Panc1 (cell line): Measurements from ENCODE around the gene ACOXL. TPM values are rescaled to one million over a fixed set of nuclear protein-coding genes. Genes with fewer than 3 reads are reported as not detected.

ENCODE experiments used
- ATAC-seq: fragments of 200-7000 bp; cut with Tn5 transposase; 2 replicates; pipeline ENCODE4 v1.9.1; 2020; ENCODE audit warnings: mild to moderate bottlenecking, moderate library complexity
- BruUV-seq: library from RNA; stranded (reverse); fragments of 400-500 nt; replicated peaks from 2 replicates; lab custom pipeline; 2021; lab: Mats Ljungman, UMichigan
- CTCF ChIA-PET: fragments of 300-600 bp; sonication (Branson Sonifier 250); formaldehyde crosslinking; loops from one replicate; lab custom pipeline; 2022; ENCODE audit warnings: antibody characterized with exemption; lab: Charles Lee
- POLR2A ChIA-PET: fragments of 300-600 bp; sonication (Branson Sonifier 250); formaldehyde crosslinking; loops from one replicate; lab custom pipeline; 2022; ENCODE audit warnings: antibody characterized with exemption; lab: Charles Lee
- DNase-seq: peaks from one replicate; pipeline ENCODE4 v3.0.0-alpha.2; 2010; ENCODE audit warnings: low read depth, low spot score
- H3K27ac ChIP-seq: 2 replicates; pipeline ENCODE4 v1.5.1; 2011; ENCODE audit warnings: mild to moderate bottlenecking, low read length, inconsistent platforms
- H3K27me3 ChIP-seq: fragments of 200-500 bp; sonication (Bioruptor generic); 2 replicates; pipeline ENCODE4 v1.6.0; 2014; ENCODE audit warnings: low read length, inconsistent platforms; ENCODE audit not compliant: control insufficient read depth, insufficient read depth
- H3K36me3 ChIP-seq: fragments of 200-500 bp; sonication (Bioruptor generic); 2 replicates; pipeline ENCODE4 v1.5.1; 2014; ENCODE audit warnings: inconsistent platforms, mild to moderate bottlenecking, low read length, moderate library complexity; ENCODE audit not compliant: control insufficient read depth, insufficient read depth
- H3K4me1 ChIP-seq: 2 replicates; pipeline ENCODE4 v1.5.1; 2011; ENCODE audit warnings: inconsistent platforms, mild to moderate bottlenecking, low read length, moderate library complexity; ENCODE audit not compliant: control insufficient read depth, insufficient read depth
- H3K4me3 ChIP-seq, 2 experiments: 2 replicates each; pipeline ENCODE4 v1.5.1; 2011 to 2012; ENCODE audit warnings: low read depth in 2 of 2, low read length in 2 of 2, mild to moderate bottlenecking in 2 of 2, inconsistent platforms in 1 of 2, moderate library complexity in 1 of 2
- H3K9me3 ChIP-seq: fragments of 200-500 bp; sonication (Bioruptor generic); 2 replicates; pipeline ENCODE4 v1.5.1; 2014; ENCODE audit warnings: low read depth, mild to moderate bottlenecking, inconsistent platforms, low read length, moderate library complexity; ENCODE audit not compliant: control insufficient read depth, insufficient read depth
- POLR2AphosphoS5 ChIP-seq: IDR thresholded peaks from 2 replicates; pipeline ENCODE4 v1.6.1; 2012; ENCODE audit warnings: mild to moderate bottlenecking, low read depth, low read length, moderate library complexity
- SIN3A ChIP-seq: IDR thresholded peaks from 2 replicates; pipeline ENCODE4 v1.6.1; 2012; ENCODE audit warnings: low read depth, mild to moderate bottlenecking, low read length, moderate library complexity, borderline replicate concordance; ENCODE audit not compliant: insufficient read depth
- TCF7L2 ChIP-seq: IDR thresholded peaks from 2 replicates; pipeline ENCODE4 v1.6.1; 2011; ENCODE audit warnings: mild to moderate bottlenecking, low read depth, low read length, inconsistent platforms
- in situ Hi-C: cut with HindIII; loops from 2 replicates; pipeline ENCODE4 v1.10.0; 2016; ENCODE audit warnings: low sequenced_read_pairs, low pct_unique_long_range_greater_than_20kb
- intact Hi-C: fragments of 100-400 bp; cut with micrococcal nuclease; formaldehyde crosslinking; loops from one replicate; pipeline ENCODE4 v1.10.0; 2022; ENCODE audit not compliant: unreplicated experiment
- total RNA-seq: library from RNA; stranded (reverse); gene quantifications from one replicate; pipeline ENCODE4 v1.2.1, GENCODE V29; 2021; ENCODE audit not compliant: unreplicated experiment
- TF ChIP-seq, protein P1 (sequence below), 2 experiments: IDR thresholded peaks; 2 replicates each; pipeline ENCODE4 v1.6.1; 2011 to 2012; ENCODE audit warnings: low read depth in 2 of 2, control low read depth in 1 of 2, low read length in 1 of 2, mild to moderate bottlenecking in 1 of 2, moderate library complexity in 1 of 2; ENCODE audit not compliant: insufficient read depth in 1 of 2
- TF ChIP-seq, protein P2 (sequence below): fragments of 450-650 bp; IDR thresholded peaks from 2 replicates; pipeline ENCODE4 v1.5.1; 2017; ENCODE audit warnings: mild to moderate bottlenecking

ACOXL gene
- total RNA-seq, 1 experiment from 2014 or later, result 4.9 TPM

DNA sequence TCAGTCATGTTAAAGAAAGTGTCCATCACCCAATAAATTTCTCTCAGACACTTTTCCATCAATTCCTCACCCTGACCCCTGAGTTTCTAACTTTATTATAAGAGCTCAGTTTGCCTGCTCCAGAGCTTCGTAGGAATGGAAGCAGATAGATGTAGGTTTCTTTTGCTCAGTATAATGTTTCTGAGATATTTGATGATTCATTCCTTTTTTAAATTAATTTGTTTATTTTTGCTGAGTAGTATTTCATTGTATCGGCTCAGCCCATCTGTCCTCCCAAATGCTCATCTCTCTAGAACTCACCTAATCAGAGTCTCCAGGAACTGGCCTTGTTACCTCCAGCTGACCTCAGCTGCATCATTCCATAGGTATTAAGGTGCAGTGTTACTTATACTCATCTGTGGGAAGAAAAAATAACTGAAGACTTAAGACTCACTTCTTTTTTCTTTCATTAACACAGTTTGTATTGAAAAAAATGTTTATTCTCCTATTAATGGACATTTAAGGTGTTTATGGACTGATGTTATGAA is 376.4 kb downstream of the ACOXL start:
- in situ Hi-C loops, result no loop called here
- ChIA-PET POLR2A (no interaction called here), CTCF (no interaction called here)
- no peak for ATAC-seq
- TF ChIP-seq, protein P1, sequence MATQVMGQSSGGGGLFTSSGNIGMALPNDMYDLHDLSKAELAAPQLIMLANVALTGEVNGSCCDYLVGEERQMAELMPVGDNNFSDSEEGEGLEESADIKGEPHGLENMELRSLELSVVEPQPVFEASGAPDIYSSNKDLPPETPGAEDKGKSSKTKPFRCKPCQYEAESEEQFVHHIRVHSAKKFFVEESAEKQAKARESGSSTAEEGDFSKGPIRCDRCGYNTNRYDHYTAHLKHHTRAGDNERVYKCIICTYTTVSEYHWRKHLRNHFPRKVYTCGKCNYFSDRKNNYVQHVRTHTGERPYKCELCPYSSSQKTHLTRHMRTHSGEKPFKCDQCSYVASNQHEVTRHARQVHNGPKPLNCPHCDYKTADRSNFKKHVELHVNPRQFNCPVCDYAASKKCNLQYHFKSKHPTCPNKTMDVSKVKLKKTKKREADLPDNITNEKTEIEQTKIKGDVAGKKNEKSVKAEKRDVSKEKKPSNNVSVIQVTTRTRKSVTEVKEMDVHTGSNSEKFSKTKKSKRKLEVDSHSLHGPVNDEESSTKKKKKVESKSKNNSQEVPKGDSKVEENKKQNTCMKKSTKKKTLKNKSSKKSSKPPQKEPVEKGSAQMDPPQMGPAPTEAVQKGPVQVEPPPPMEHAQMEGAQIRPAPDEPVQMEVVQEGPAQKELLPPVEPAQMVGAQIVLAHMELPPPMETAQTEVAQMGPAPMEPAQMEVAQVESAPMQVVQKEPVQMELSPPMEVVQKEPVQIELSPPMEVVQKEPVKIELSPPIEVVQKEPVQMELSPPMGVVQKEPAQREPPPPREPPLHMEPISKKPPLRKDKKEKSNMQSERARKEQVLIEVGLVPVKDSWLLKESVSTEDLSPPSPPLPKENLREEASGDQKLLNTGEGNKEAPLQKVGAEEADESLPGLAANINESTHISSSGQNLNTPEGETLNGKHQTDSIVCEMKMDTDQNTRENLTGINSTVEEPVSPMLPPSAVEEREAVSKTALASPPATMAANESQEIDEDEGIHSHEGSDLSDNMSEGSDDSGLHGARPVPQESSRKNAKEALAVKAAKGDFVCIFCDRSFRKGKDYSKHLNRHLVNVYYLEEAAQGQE (IDR thresholded peaks at IDR 0.05; ENCODE audit: insufficient read depth in 1 of 2, low read depth in 2 of 2, low read length in 1 of 2), result no peak
- TF ChIP-seq TCF7L2, result no peak
- TF ChIP-seq POLR2AphosphoS5, result no peak
- TF ChIP-seq, protein P2, sequence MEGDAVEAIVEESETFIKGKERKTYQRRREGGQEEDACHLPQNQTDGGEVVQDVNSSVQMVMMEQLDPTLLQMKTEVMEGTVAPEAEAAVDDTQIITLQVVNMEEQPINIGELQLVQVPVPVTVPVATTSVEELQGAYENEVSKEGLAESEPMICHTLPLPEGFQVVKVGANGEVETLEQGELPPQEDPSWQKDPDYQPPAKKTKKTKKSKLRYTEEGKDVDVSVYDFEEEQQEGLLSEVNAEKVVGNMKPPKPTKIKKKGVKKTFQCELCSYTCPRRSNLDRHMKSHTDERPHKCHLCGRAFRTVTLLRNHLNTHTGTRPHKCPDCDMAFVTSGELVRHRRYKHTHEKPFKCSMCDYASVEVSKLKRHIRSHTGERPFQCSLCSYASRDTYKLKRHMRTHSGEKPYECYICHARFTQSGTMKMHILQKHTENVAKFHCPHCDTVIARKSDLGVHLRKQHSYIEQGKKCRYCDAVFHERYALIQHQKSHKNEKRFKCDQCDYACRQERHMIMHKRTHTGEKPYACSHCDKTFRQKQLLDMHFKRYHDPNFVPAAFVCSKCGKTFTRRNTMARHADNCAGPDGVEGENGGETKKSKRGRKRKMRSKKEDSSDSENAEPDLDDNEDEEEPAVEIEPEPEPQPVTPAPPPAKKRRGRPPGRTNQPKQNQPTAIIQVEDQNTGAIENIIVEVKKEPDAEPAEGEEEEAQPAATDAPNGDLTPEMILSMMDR, result no peak
- TF ChIP-seq SIN3A, result no peak
- H3K4me3 ChIP-seq, result no peak overlapping the region
- H3K27ac ChIP-seq, result no peak overlapping the region
- DNase-seq, result no peak
- no peaks in the 10 kb centered on the region; the same call in 1 of the 2 replicates for H3K27me3 ChIP-seq
- H3K9me3 ChIP-seq, result no peaks in the 10 kb centered on the region
- H3K36me3 ChIP-seq, result no peaks in the 10 kb centered on the region
- no peaks in the 10 kb centered on the region for H3K4me1 ChIP-seq
- no TSS peak for BruUV-seq
- intact Hi-C loops, result no loop called here

DNA sequence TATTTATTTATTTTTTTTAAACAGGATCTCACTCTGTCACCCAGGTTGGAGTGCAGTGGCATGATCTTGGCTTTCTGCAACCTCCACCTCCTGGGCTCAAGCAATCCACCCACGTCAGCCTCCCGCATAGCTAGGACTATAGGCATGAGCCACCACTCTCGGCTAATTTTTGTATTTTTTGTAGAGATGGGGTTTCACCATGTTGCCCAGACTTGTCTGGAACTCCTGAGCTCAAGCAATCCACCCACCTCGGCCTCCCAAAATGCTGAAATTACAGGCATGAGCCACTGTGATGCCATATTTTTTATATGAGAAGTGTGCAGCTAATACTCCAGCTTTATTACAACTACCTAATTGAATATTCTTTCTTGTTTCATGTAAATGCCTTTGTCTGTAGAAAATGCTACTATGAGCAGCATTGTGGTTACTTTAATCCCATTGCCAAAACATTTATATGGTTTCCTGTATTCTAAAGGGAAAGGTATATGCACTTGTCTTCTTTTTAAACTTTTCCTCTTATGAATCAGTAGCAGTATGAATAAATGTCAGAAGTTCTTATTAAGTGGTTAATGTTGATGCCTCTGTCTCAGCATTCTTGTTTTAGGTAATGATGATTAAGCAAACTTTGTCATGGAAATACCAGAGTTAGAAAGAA is 378.9 kb downstream of the ACOXL start:
- Histone ChIP-seq H3K27me3 (no peaks in the 10 kb centered on the region; the same call in 1 of the 2 replicates), H3K4me1 (no peaks in the 10 kb centered on the region), H3K36me3 (no peaks in the 10 kb centered on the region), H3K27ac (no peak overlapping the region), H3K9me3 (no peaks in the 10 kb centered on the region), H3K4me3 (no peak overlapping the region)
- DNase-seq (no peak), ATAC-seq (no peak)
- TF ChIP-seq SIN3A (no peak), TCF7L2 (no peak), POLR2AphosphoS5 (no peak)
- TF ChIP-seq, protein P1 (IDR thresholded peaks at IDR 0.05; ENCODE audit: insufficient read depth in 1 of 2, low read depth in 2 of 2, low read length in 1 of 2), result no peak
- TF ChIP-seq, protein P2, result no peak
- CTCF ChIA-PET, result no interaction called here
- POLR2A ChIA-PET, result no interaction called here
- no TSS peak for BruUV-seq
- intact Hi-C loops (loop anchor here (5.0 kb wide), 1 partner anchor 299 kb away; no protein-coding TSS in a partner anchor), in situ Hi-C loops (no loop called here)
